ENCODE data around the gene ADARB1. TPM values are rescaled to one million over a fixed set of nuclear protein-coding genes. Genes with fewer than 3 reads are reported as not detected.

The ADARB1 gene
- total and polyA plus RNA-seq, 2 of the 4 experiments (the other 2 are of a cell fraction), result 39.8 to 47.3 TPM

- no CpG with 5 or more reads among the region's 5 CpGs for WGBS, 2 experiments (ENCODE audit: extremely low coverage in 2 of 2, insufficient read length in 1 of 2)
- Histone ChIP-seq H2AFZ (replicated peaks; ENCODE audit: low read length, poor library complexity) (no peak overlapping the region), H4K20me1 (ENCODE audit: insufficient read depth, low read length) (peaks cover 60% of the 10 kb centered on the region), H4K91ac (ENCODE audit: insufficient read depth, low read depth, low read length) (no peak overlapping the region), H3K36me3 (ENCODE audit: control insufficient read depth, insufficient read depth, low read length) (peaks cover 30% of the 10 kb centered on the region), H3K27ac (ENCODE audit: insufficient read depth, low read length) (no peak overlapping the region), H3K9me1 (ENCODE audit: insufficient read depth, low read length) (peaks cover 45% of the 10 kb centered on the region), H4K5ac (ENCODE audit: low read depth, low read length) (no peak overlapping the region), H3K56ac (ENCODE audit: extremely low read depth, insufficient read depth, low read length) (no peak overlapping the region), H3K4me2 (ENCODE audit: low read depth, low read length) (no peak overlapping the region), H3K23ac (ENCODE audit: low read depth, low read length) (no peak overlapping the region), H2BK20ac (ENCODE audit: low read depth, low read length) (peak overlapping the region; percentile 14; the same call in 1 of the 2 replicates), H3K14ac (replicated peaks; ENCODE audit: low read depth, low read length) (no peak overlapping the region), H3K18ac (ENCODE audit: low read depth, low read length) (peak overlapping the region; percentile 9; the same call in 1 of the 2 replicates), H3K27me3 (ENCODE audit: control insufficient read depth, insufficient read depth, low read length) (no peaks in the 10 kb centered on the region), H3K4me3 (ENCODE audit: insufficient read depth, low read depth, low read length) (no peak overlapping the region), H3K4me1 (ENCODE audit: control insufficient read depth, insufficient read depth, low read length) (peaks cover 40% of the 10 kb centered on the region), H3K9me3 (ENCODE audit: control insufficient read depth, insufficient read depth, low read length) (no peaks in the 10 kb centered on the region), H4K8ac (ENCODE audit: low read depth in 2 of 2, low read length in 2 of 2) (no peak overlapping the region), H2BK5ac (ENCODE audit: low read depth, low read length, poor library complexity, severe bottlenecking) (peak overlapping the region; percentile 24), H2BK120ac (ENCODE audit: low read depth, low read length) (peak overlapping the region; percentile 30), H3K9ac (ENCODE audit: low read depth, low read length) (no peak overlapping the region), H3K79me1 (ENCODE audit: low read depth in 1 of 2, low read length in 2 of 2) (peaks cover 43 to 81% of the 10 kb centered on the region in 2 experiments), H2AK5ac (ENCODE audit: low read depth, low read length) (0 out of 2 replicates have a peak overlapping the region, but pooled peaks have one; percentile 50), H2AK9ac (replicated peaks; ENCODE audit: low read depth, low read length, poor library complexity) (no peak overlapping the region), H3K4ac (ENCODE audit: low read depth, low read length) (peak overlapping the region; percentile 46), H2BK15ac (ENCODE audit: low read depth, low read length) (no peak overlapping the region)
- no TSS peak for BruUV-seq (replicated peaks)
- CTCF ChIA-PET, result interaction anchor here (0.8 to 1.3 kb wide), 3 partner anchors 26 to 111 kb away, joined by 3 read pairs; no protein-coding TSS in a partner anchor
- dilution Hi-C loops (cut with HindIII; ENCODE audit: low sequenced_read_pairs, unreplicated experiment), result no loop called here
- no peak for DNase-seq
- intact Hi-C loops (cut with micrococcal nuclease), result no loop called here
- POLR2A ChIA-PET (ENCODE audit: unreplicated experiment), result no interaction called here
- TF ChIP-seq ELK1 (IDR thresholded peaks at IDR 0.05; ENCODE audit: borderline replicate concordance, low read depth, low read length) (no peak), MAFK (IDR thresholded peaks at IDR 0.05; ENCODE audit: low read depth, low read length) (0 out of 2 replicates have a peak, but pooled peaks have one; percentile 7)
- in situ Hi-C loops (cut with MboI; ENCODE audit: low sequenced_read_pairs), result no loop called here
- no peak for ATAC-seq (ENCODE audit: low read depth)
Observed at GRCh38 chr21:45166931-45167330, 92.6 kb downstream of the ADARB1 start.

Data from IMR-90 (cell line).